Endothelial cell of umbilical vein (primary cell): ENCODE measurements around the gene GATD1. TPM values are rescaled to one million over a fixed set of nuclear protein-coding genes. Genes with fewer than 3 reads are reported as not detected.

Experiments used
- BruUV-seq: library from RNA; stranded (reverse); fragments of 400-500 nt; replicated peaks from 2 replicates; lab custom pipeline; 2021; lab: Mats Ljungman, UMichigan
- CTCF ChIA-PET: fragments of 300-600, 350-600 bp; sonication (Branson Sonifier 250); formaldehyde crosslinking; loops from one replicate; lab custom pipeline; 2021; ENCODE audit warnings: antibody characterized with exemption, inconsistent platforms; lab: Charles Lee
- POLR2A ChIA-PET: fragments of 300-600, 350-600 bp; sonication (Branson Sonifier 250); formaldehyde crosslinking; loops from one replicate; lab custom pipeline; 2021; ENCODE audit warnings: antibody characterized with exemption, inconsistent platforms; lab: Charles Lee
- DNase-seq: peaks from one replicate; pipeline ENCODE4 v3.0.0-alpha.2; 2011; ENCODE audit warnings: low read depth, low spot score
- FAIRE-seq: peaks from 2 replicates; lab custom pipeline; 2011; peaks lifted over from hg19 to GRCh38; lab: Jason Lieb, UNC
- H2AFZ ChIP-seq: 2 replicates; pipeline ENCODE4 v1.6.0; 2012; ENCODE audit warnings: low read depth, low read length, control low read depth, inconsistent platforms
- H3K27ac ChIP-seq: 2 replicates; pipeline ENCODE4 v1.5.1; 2011; ENCODE audit warnings: low read depth, mild to moderate bottlenecking, control low read depth, low read length, moderate library complexity; ENCODE audit not compliant: insufficient read depth
- H3K27me3 ChIP-seq, 2 experiments: 2 replicates each; pipeline versions ENCODE4 v1.6.0 to v1.6.1; 2011; ENCODE audit warnings: low read length in 2 of 2, mixed read lengths in 1 of 2; ENCODE audit not compliant: control insufficient read depth in 2 of 2, insufficient read depth in 2 of 2
- H3K36me3 ChIP-seq, 2 experiments: 2 replicates in 1 of 2; 3 replicates in 1 of 2; pipeline ENCODE4 v1.5.1; 2011; ENCODE audit warnings: low read length in 2 of 2, mild to moderate bottlenecking in 1 of 2, moderate library complexity in 1 of 2; ENCODE audit not compliant: control insufficient read depth in 2 of 2, insufficient read depth in 2 of 2; ENCODE audit errors: extremely low read depth in 1 of 2
- H3K4me1 ChIP-seq: 3 replicates; pipeline ENCODE4 v1.5.1; 2011; ENCODE audit warnings: mild to moderate bottlenecking, low read length; ENCODE audit not compliant: control insufficient read depth, insufficient read depth; ENCODE audit errors: extremely low read depth
- H3K4me2 ChIP-seq: 2 replicates; pipeline ENCODE4 v1.6.1; 2011; ENCODE audit warnings: low read length, control low read depth, mixed read lengths; ENCODE audit not compliant: insufficient read depth
- H3K4me3 ChIP-seq, 3 experiments: fragments of 200-600 bp in 1 of 3; sonication (generic), shearing (Covaris generic) in 1 of 3; replicated peaks in 1 of 3; 2 replicates each; pipeline ENCODE4 v1.5.1; 2011 to 2016; ENCODE audit warnings: control low read depth in 3 of 3, low read length in 3 of 3, mild to moderate bottlenecking in 2 of 3, inconsistent platforms in 1 of 3, low read depth in 1 of 3, moderate library complexity in 1 of 3; ENCODE audit not compliant: insufficient read depth in 1 of 3
- H3K79me2 ChIP-seq: 2 replicates; pipeline ENCODE4 v1.6.0; 2012; ENCODE audit warnings: low read length, inconsistent platforms; ENCODE audit not compliant: control insufficient read depth, insufficient read depth
- H3K9ac ChIP-seq: replicated peaks from 2 replicates; pipeline ENCODE3; 2011; ENCODE audit warnings: low read length, control low read depth; ENCODE audit not compliant: insufficient read depth; ENCODE audit errors: extremely low read depth
- H3K9me1 ChIP-seq: replicated peaks from 3 replicates; pipeline ENCODE4 v1.6.0; 2011; ENCODE audit warnings: mild to moderate bottlenecking, low read length; ENCODE audit not compliant: control insufficient read depth, insufficient read depth; ENCODE audit errors: extremely low read depth
- H3K9me3 ChIP-seq: replicated peaks from 2 replicates; pipeline ENCODE4 v1.5.1; 2012; ENCODE audit warnings: low read length, inconsistent platforms; ENCODE audit not compliant: control insufficient read depth, insufficient read depth
- H4K20me1 ChIP-seq: replicated peaks from 2 replicates; pipeline ENCODE3; 2011; ENCODE audit warnings: mild to moderate bottlenecking, low read length; ENCODE audit not compliant: control insufficient read depth, insufficient read depth; ENCODE audit errors: extremely low read depth
- CTCF ChIP-seq, 2 donors: IDR thresholded peaks; 1 replicate in 1 of 2; 2 replicates in 1 of 2; pipeline ENCODE4 v1.5.1; 2011; ENCODE audit warnings: low read length in 2 of 2, mild to moderate bottlenecking in 2 of 2, moderate library complexity in 2 of 2, control low read depth in 1 of 2, inconsistent platforms in 1 of 2, low read depth in 1 of 2; ENCODE audit not compliant: insufficient read depth in 1 of 2; ENCODE audit errors: extremely low read depth in 1 of 2
- EZH2 ChIP-seq: IDR thresholded peaks from 2 replicates; pipeline ENCODE4 v1.6.1; 2012; ENCODE audit warnings: borderline replicate concordance, low read depth, mild to moderate bottlenecking, moderate library complexity, low read length, inconsistent platforms; ENCODE audit not compliant: severe bottlenecking
- FOS ChIP-seq: IDR thresholded peaks from 2 replicates; pipeline ENCODE4 v1.6.1; 2011; ENCODE audit warnings: mild to moderate bottlenecking, low read length, moderate library complexity, borderline replicate concordance; ENCODE audit not compliant: insufficient read depth
- GATA2 ChIP-seq: IDR thresholded peaks from 2 replicates; pipeline ENCODE4 v1.7.0; 2011; ENCODE audit warnings: low read depth, mild to moderate bottlenecking, moderate library complexity, mixed read lengths, low read length; ENCODE audit not compliant: insufficient read length, insufficient read depth
- JUN ChIP-seq: IDR thresholded peaks from 2 replicates; pipeline ENCODE4 v1.6.1; 2011; ENCODE audit warnings: borderline replicate concordance, low read depth; ENCODE audit not compliant: insufficient read length, insufficient read depth
- MYC ChIP-seq: IDR thresholded peaks from one replicate; pipeline ENCODE4 v1.6.1; 2011; ENCODE audit warnings: mild to moderate bottlenecking, low read depth, low read length
- POLR2A ChIP-seq: IDR thresholded peaks from 2 replicates; pipeline ENCODE4 v1.6.1; 2012; ENCODE audit warnings: low read depth, mild to moderate bottlenecking, control low read depth, low read length
- POLR2AphosphoS5 ChIP-seq: IDR thresholded peaks from 2 replicates; pipeline ENCODE4 v1.6.1; 2012; ENCODE audit warnings: low read depth, mild to moderate bottlenecking, control low read depth, low read length, moderate library complexity; ENCODE audit not compliant: insufficient read depth
- dilution Hi-C: fragments of 300-500 bp; cut with MboI; formaldehyde crosslinking; loops from one replicate; pipeline ENCODE4 v1.15.0; 2019; ENCODE audit warnings: low sequenced_read_pairs; ENCODE audit not compliant: extremely low pct_ligation_motif_present
- intact Hi-C: fragments of 100-400 bp; cut with micrococcal nuclease; formaldehyde crosslinking; loops from one replicate; pipeline ENCODE4 v1.10.0; 2022
- polyA plus RNA-seq, 4 experiments: library from polyadenylated mRNA; depleted of rRNA in 3 of 4; stranded (reverse) in 3 of 4; unstranded in 1 of 4; fragments of >200 nt; gene quantifications; 2 replicates each; pipeline versions ENCODE4 v1.2.1 to v1.2.3, GENCODE V29; 2011 to 2012; ENCODE audit warnings: missing spikeins in 1 of 4
- total RNA-seq: library from RNA; stranded (reverse); gene quantifications from 2 replicates; pipeline ENCODE4 v1.2.3, GENCODE V29; 2021
- TF ChIP-seq, protein P1 (sequence below): IDR thresholded peaks from 2 replicates; pipeline ENCODE4 v1.6.1; 2011; ENCODE audit not compliant: insufficient read depth, insufficient read length

The GATD1 gene
- total and polyA plus RNA-seq, 2 donors (not counting 3 experiments of a cell fraction or from before 2014, with no cell fraction given): 70.6 to 83.1 TPM

DNA sequence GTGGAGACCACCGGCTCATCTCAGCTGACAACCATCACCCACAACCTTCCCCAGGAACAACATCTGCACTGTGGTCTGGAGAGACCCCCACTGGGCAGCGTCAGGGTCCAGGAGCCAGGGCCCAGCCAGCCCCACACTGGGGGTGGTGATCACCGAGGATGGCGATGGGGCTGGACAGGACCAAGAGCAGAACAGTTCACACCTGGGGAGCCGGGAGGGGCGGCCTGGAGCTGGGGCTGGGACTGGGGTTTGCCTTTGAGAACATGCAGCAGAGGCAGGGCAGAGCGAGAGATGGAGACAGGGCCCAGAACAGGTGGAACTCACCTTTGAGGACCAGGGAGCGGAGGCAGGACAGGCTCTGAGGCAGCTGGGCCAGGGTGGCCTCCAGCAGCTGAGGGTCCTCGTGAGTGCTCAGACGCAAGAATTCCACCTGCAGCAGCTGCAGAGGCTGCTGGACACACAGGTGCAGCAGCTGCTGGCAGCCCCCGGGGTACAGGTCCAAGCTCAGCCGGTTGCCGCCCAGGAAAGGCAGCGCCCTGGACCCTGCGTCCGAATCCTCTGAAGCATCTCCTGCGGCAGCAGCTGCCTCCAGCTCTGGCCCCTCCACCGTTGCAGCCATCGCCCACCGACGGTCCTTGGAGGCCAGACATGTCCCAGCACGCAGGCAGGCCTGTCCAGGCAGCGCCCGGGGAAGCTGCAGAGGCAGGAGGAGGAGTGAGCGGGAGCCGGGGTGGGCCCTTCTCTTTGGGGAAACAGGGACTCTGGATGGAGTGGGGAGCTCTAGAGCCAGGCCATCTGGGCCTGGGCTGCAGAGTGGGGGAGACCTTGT lies 26.7 kb upstream of the GATD1 start:
- TF ChIP-seq EZH2 (no peak), JUN (no peak), FOS (no peak), CTCF (IDR thresholded peaks at IDR 0.05; ENCODE audit: extremely low read depth in 1 of 2, insufficient read depth in 1 of 2, low read depth in 1 of 2, low read length in 2 of 2) (no peak), POLR2A (no peak), GATA2 (no peak), MYC (no peak), POLR2AphosphoS5 (no peak)
- TF ChIP-seq, protein P1, sequence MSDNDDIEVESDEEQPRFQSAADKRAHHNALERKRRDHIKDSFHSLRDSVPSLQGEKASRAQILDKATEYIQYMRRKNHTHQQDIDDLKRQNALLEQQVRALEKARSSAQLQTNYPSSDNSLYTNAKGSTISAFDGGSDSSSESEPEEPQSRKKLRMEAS: no peak
- no peak for DNase-seq
- CTCF ChIA-PET: interaction anchor here (1.0 to 1.4 kb wide), 2 partner anchors 31 to 36 kb away, joined by 3 to 4 read pairs; no protein-coding TSS in a partner anchor

More for the DNA sequence above, 26.7 kb upstream of the GATD1 start:
- H3K4me3 ChIP-seq: peak overlapping the region; percentile 42 to 74 (median 59)
- peak overlapping the region; percentile 91 for H3K4me2 ChIP-seq
- BruUV-seq: no TSS peak
- H4K20me1 ChIP-seq: no peaks in the 10 kb centered on the region
- intact Hi-C loops: no loop called here
- H3K9me3 ChIP-seq: no peaks in the 10 kb centered on the region
- no peak overlapping the region for H3K27ac ChIP-seq
- peaks cover 21% of the 10 kb centered on the region for H3K4me1 ChIP-seq
- H3K9ac ChIP-seq: peak overlapping the region; percentile 13
- H2AFZ ChIP-seq: peak overlapping the region; percentile 11
- dilution Hi-C loops: no loop called here
- no peaks in the 10 kb centered on the region for H3K27me3 ChIP-seq
- POLR2A ChIA-PET: no interaction called here
- no peaks in the 10 kb centered on the region for H3K9me1 ChIP-seq
- peaks cover 0 to 20% of the 10 kb centered on the region in 2 experiments for H3K36me3 ChIP-seq
- FAIRE-seq: peak; percentile 8
- H3K79me2 ChIP-seq: peaks cover 12% of the 10 kb centered on the region
